Stimulated activated CD8-positive, alpha-beta memory T cell treated with anti-CD3 and anti-CD28 coated beads, Interleukin-4, amount 100 ng/mL, for 48 hours (primary cell): ENCODE data around the gene C16orf74.
A peak's percentile ranks its signal among the peaks of the same experiment; 100 is the strongest.

ENCODE experiments used
- DNase-seq: peaks from one replicate; pipeline ENCODE4 v3.0.0-alpha.2; 2020

The C16orf74 gene

GRCh38 chr16:85750827-85751697 lies at the start of gene C16orf74:
TSS of gene C16orf74 (minus strand) at chr16:85751096. CDS start at chr16:85735217, 15,879 bp downstream.
- no peak for DNase-seq

- DNase-seq: peak; percentile 28
Observed at GRCh38 chr16:85800321-85800669, 49.4 kb upstream of the C16orf74 start.

- DNase-seq: peak; percentile 96
Observed at GRCh38 chr16:85799497-85800320, 48.8 kb upstream of the C16orf74 start, which contains the start of the genes COX4I1 and EMC8. TSS of gene COX4I1 (plus strand) at chr16:85799695. CDS start at chr16:85801206, 1,511 bp downstream. TSS of gene EMC8 (minus strand) at chr16:85799544. CDS start at chr16:85799295, 249 bp downstream.

GRCh38 chr16:85798901-85799496 lies 48.1 kb upstream of the C16orf74 start:
- peak; percentile 54 for DNase-seq

- DNase-seq: no peak
Observed at GRCh38 chr16:85798283-85798776, 47.4 kb upstream of the C16orf74 start.

GRCh38 chr16:85796599-85796998 lies 45.7 kb upstream of the C16orf74 start:
- no peak for DNase-seq

GRCh38 chr16:85796152-85796551 lies 45.3 kb upstream of the C16orf74 start:
- no peak for DNase-seq

- no peak for DNase-seq
Observed at GRCh38 chr16:85794696-85795095, 43.8 kb upstream of the C16orf74 start.

GRCh38 chr16:85793662-85794298 lies 42.9 kb upstream of the C16orf74 start:
- DNase-seq: no peak

GRCh38 chr16:85789773-85790172 lies 38.9 kb upstream of the C16orf74 start:
- no peak for DNase-seq

- DNase-seq: no peak
Observed at GRCh38 chr16:85788819-85789218, 37.9 kb upstream of the C16orf74 start.

GRCh38 chr16:85785927-85786326 lies 35.0 kb upstream of the C16orf74 start:
- DNase-seq: no peak

- DNase-seq: no peak
Observed at GRCh38 chr16:85784813-85785212, 33.9 kb upstream of the C16orf74 start.

- DNase-seq: no peak
Observed at GRCh38 chr16:85783441-85783840, 32.5 kb upstream of the C16orf74 start.

- no peak for DNase-seq
Observed at GRCh38 chr16:85782451-85782850, 31.6 kb upstream of the C16orf74 start.

GRCh38 chr16:85781695-85782370 lies 30.9 kb upstream of the C16orf74 start:
- DNase-seq: no peak

GRCh38 chr16:85781156-85781555 lies 30.3 kb upstream of the C16orf74 start:
- DNase-seq: no peak

GRCh38 chr16:85780281-85780680 lies 29.4 kb upstream of the C16orf74 start:
- no peak for DNase-seq

- peak; percentile 56 for DNase-seq
Observed at GRCh38 chr16:85778873-85779272, 28.0 kb upstream of the C16orf74 start.

- DNase-seq: no peak
Observed at GRCh38 chr16:85777583-85778310, 26.9 kb upstream of the C16orf74 start.

- no peak for DNase-seq
Observed at GRCh38 chr16:85774811-85775210, 23.9 kb upstream of the C16orf74 start.
